Panc1 (cell line): Measurements from ENCODE around the gene BAIAP2.

Experiments used
- POLR2AphosphoS5 ChIP-seq: IDR thresholded peaks from 2 replicates; pipeline ENCODE4 v1.6.1; 2012; ENCODE audit warnings: mild to moderate bottlenecking, low read depth, low read length, moderate library complexity
- SIN3A ChIP-seq: IDR thresholded peaks from 2 replicates; pipeline ENCODE4 v1.6.1; 2012; ENCODE audit warnings: low read depth, mild to moderate bottlenecking, low read length, moderate library complexity, borderline replicate concordance; ENCODE audit not compliant: insufficient read depth
- TF ChIP-seq, protein P1 (sequence below): fragments of 450-650 bp; IDR thresholded peaks from 2 replicates; pipeline ENCODE4 v1.5.1; 2017; ENCODE audit warnings: mild to moderate bottlenecking

- TF ChIP-seq POLR2AphosphoS5: no peak
- TF ChIP-seq, protein P1, sequence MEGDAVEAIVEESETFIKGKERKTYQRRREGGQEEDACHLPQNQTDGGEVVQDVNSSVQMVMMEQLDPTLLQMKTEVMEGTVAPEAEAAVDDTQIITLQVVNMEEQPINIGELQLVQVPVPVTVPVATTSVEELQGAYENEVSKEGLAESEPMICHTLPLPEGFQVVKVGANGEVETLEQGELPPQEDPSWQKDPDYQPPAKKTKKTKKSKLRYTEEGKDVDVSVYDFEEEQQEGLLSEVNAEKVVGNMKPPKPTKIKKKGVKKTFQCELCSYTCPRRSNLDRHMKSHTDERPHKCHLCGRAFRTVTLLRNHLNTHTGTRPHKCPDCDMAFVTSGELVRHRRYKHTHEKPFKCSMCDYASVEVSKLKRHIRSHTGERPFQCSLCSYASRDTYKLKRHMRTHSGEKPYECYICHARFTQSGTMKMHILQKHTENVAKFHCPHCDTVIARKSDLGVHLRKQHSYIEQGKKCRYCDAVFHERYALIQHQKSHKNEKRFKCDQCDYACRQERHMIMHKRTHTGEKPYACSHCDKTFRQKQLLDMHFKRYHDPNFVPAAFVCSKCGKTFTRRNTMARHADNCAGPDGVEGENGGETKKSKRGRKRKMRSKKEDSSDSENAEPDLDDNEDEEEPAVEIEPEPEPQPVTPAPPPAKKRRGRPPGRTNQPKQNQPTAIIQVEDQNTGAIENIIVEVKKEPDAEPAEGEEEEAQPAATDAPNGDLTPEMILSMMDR: no peak
- TF ChIP-seq SIN3A: no peak
These were observed 103.1 kb downstream of the BAIAP2 start for GRCh38 chr17:81138083-81138482.
